Germinal center (tissue), 1 donor: ENCODE measurements around the gene SMARCB1.

Experiments
- DNase-seq: peaks from one replicate; pipeline ENCODE4 v3.0.0; 2012; ENCODE audit warnings: mixed read lengths, low spot score

SMARCB1 gene

DNA sequence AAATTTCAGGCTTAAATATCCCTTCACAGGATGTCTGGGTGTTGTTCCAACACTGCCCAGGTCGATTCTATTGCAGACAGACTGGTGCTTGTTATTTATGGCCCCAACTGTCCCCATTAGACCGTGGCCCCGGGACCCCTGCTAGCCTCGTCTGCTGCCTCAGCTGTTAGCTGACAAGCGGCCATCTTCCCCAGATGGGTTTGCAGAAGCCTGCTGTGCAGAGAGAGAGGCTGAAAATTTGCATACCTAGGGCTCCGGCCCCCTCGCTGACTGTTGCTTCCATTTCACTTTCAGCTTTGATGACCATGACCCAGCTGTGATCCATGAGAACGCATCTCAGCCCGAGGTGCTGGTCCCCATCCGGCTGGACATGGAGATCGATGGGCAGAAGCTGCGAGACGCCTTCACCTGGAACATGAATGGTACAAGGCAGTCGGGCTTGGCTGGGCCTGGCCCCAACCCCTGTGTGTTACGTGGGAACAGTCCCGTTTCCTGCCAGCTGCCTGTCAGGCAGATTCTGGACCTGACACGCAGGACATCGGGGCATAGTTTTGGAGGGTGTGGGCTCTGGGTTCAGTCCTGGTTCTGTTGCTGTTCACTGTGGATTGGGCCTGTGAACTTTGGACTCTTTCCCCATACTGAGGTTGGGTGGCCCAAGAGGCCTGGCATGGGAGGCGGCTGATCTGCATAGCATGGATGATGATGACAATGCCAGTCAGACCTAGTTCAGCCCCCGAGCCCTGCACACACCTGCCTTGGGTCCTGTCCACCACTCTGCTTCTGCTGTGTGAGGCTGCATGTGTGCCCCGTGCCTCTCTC is 16.4 kb downstream of the SMARCB1 start:
- DNase-seq = peak; percentile 44

DNA sequence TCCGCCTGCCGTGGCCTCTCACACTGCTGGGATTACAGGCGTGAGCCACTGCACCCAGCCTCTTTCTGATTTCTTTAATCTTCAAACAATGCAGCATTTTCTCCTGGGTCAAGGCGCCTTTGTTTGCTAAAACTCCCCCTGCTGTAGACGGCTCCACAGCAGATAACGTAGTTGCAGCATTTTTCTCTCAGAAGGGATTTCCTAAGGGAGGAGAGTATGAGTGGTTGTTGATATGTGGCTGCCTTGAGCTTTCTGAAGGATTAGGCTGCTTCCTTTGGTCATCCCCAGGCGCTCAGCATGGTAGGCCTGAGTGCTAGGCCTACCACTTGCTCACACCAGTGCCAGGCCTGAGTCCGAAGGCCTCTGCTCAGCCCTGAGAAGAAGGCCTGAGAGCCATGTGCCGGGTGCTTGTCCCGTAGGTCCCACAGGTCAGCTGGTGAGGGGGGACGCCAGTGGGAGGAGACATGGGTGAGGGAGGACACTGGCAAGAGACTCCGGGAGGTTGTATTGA is 18.1 kb downstream of the SMARCB1 start:
- no peak for DNase-seq

DNA sequence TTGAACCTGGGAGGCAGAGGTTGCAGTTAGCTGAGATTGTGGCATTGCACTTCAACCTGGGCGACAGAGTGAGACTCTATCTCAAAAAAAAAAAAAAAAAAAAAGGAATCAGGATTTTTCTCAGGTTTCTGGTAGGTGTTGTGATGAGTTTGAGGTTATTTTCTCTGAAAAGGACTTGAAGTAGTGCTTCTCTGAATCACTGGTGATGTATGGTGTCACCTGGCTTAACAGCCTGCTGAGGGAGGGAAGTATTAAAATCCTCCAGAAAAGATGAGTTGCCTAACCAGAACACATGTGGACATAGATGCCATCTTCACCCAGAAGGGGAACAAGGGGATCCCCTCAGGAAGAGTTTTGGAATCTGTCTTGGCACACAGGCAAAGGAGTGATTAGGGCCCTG is 20.1 kb downstream of the SMARCB1 start:
- no peak for DNase-seq

DNA sequence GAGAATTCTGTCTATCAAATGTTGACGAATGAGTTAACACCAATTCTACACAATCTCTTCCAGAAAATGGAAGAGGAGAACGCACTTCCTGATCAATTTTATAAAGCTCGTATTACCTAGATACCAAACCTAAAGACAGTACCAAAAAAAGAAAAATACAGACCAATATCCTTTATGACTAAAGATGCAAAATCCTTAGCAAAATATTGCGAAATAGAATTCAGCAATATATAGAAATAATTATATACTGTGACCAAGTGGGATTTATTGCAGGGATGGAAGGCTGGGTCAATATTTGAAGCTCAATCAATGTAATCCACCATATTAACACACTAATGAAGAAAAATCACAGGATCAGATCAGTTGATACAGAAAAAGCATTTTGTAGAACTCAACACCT is 25.6 kb downstream of the SMARCB1 start:
- no peak for DNase-seq

DNA sequence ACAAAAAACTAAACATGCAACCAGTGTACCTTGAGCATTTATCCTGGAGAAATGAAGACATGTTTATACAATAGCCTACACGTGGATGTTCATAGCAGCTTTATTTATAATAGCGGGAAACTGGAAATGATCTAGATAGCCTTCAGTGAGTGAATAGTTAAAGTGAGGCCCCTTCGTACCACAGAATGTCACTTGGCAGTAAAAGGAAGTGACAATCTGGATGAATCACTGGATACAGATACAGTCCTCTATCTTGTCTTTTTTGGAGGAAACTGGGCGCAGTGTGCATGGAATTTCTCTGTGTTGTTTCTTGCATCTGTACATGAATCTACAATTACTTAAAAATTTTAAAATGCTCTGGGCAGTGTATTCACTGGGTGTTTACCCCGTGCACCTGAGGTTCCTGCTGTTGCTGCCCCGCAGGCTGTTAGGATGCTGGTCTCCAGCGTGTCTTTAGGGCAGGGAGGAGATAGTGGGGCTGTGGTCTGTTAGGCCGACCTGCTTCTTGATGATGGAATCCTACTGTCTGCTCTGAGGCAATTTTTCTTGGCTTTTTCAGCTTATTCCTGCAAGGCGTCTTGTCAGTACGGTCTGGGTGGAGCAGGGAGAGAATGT is 28.9 kb downstream of the SMARCB1 start:
- no peak for DNase-seq

DNA sequence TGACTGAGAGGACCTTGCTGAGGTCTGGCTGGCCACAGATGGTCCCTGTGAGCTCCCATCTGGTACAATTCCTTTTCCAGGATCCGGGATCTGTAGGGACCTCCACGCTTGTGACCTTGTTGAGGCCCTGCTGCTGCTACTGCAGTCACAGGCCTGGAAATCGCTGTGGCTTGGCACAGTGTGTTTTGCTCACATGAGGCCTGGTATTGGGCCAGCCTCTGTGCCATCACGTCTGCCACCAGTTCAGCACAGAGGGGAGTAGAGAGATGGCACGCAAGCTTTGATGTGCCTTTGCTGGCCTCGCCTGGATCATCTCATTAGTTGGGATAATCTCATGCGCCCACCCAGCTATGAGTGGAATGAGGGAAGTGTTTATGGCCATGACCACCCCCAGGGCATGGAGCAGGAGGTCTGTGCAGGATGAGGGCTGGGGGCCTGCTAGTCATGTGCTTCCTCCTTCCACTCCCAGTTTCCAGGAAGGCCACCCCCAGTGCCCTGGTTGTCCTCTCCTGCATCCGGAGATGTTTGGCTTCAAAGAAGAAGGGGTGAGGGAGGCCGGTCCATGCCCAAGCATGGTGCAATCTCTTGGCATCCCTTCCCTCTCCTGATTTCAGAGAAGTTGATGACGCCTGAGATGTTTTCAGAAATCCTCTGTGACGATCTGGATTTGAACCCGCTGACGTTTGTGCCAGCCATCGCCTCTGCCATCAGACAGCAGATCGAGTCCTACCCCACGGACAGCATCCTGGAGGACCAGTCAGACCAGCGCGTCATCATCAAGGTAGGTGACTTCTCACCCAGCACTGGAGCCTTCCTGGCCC is 29.6 kb downstream of the SMARCB1 start:
- no peak for DNase-seq

DNA sequence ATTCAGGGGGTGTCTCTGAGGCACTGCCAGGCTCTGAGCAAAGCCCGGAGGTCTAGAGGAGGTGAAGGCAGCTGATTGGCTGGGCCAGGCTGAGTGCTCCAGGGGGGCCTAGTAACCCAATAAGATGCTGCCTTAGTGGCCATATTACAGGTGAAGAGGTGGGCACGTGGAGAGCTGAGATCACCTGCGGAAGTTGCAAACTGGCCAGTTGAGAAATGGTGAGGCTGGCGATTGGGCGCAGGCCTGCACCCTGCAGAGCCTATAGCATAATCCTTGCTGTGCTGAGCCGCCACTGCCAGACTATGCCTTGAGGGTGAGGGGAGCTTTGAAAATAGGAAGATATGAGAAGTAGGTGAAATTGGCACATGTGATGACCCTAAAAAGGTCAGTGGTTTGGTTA is 30.4 kb downstream of the SMARCB1 start:
- no peak for DNase-seq

DNA sequence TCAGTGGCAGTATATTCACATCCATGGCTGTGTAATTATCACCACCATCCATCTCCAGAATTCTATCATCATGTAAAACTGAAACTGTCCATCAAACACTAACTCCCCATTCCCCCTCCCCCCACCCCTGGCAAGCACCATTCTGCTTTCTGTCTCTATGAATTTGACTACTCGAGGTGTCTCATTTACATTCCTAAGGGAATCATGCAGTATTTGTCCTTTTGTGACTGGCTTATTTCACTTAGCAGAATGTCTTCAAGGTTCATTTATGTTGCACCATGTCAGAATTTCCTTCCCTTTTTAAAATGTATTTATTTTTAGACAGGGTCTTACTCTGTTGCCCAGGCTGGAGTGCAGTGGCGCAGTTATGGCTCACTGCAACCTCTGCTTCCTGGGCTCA is 31.8 kb downstream of the SMARCB1 start:
- DNase-seq = no peak

DNA sequence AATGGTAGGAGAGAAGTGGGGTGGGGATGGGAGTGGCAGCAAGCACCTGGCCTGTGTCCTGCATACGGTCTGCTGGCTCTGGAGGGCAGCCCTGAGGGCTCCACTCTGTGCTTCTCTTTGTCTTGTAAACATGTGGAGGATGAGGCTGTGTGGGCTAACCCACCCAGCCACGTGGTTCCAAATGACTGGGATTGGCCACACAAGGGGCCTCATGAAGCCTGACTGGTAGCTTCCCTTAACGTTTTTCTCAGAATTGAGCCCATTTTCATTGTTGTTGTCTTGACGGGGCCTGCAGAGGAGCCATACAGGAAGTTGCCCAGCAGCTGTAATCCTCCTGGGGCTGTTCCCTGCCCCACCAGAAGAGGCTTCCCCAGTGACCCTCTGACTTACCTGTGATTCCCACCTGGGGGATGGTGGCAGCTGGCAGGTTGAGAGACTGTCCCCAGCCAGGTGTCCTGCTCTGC is 34.0 kb downstream of the SMARCB1 start:
- peak; percentile 20 for DNase-seq

DNA sequence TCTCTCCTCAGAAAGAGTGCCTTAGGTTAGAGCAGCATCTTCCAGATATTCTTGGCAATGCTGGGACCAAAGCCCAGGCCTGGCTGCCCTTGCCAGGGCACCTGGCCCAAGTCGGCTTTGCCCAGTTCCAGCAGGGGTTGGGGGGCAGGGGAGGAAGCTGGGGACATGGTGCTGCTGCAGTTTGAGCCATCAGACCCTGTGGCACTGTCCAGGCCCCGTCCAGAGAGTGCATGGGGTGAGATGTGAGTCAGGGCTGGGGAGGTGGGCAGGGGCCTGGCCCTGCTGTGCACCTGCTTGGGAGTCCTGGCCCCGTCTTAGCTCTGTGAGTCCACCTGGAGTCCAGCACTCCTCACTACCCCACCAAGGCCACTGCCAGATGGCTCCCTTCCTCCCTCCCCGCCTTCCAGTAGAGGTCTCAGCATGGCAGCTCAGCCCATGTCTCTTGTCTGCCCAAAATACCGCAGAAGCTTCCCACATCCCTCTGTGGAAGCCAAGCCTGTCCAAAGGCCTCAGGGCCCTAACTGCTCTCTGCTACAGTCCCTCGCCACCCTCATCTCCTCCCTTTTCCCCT is 35.4 kb downstream of the SMARCB1 start:
- no peak for DNase-seq

DNA sequence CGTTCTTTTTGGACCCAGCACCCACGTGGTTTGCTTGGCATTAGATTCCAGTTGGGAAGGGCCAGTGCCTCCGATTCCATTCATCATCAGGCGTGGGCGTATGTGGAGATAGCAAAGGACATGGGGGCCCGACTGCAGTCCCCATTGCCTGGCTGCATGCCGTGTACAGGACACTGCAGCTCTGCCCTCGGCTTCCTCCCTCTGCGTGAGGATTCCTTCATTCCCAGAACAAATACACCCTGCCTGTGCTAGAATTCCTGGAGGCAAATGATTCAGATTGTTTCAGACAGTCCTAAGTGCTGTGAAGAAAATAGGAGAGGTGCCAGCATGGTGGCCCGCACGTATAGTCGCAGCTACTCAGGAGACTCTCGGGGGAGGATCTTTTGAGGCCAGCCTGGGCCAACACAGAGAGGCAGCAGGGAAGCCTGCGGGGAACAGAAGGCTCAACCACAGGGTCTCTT is 36.6 kb downstream of the SMARCB1 start:
- DNase-seq = no peak

DNA sequence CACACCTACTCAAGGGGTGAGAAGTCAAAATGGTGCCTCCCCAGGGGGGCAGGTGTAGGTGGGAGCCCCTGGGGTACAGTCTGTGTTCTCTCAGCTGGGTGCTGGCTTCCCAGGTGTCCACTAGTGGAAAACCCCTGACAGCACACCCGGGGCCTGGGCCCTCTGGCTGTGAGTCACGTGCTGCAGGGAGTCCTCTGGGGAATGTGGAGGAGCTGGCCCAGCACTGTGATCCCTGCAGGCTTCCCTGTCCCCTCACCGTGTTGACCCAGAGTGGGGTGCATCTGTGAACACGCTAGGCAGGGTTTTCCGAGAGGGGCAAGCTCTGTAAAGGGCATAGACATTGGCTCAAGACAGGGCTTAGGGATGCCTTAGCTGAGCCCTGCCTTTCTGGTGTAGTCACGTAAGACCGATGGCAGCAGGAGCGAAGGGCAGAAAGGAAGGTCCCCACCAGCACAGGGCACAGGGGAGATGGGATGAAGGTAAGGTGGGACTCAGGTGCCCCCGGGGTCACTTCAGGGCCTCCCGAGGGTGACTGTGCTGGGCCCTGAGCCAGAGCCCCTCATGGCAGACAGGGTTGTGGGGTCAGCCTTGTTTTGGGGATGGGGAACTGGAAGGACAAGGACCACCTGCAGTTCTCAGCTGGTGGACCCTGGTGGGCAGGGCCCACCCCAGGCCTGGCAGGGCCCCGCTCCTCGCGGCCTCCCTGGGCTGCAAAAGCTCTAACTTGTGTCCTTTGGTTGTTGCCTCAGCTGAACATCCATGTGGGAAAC is 37.9 kb downstream of the SMARCB1 start:
- DNase-seq = no peak

DNA sequence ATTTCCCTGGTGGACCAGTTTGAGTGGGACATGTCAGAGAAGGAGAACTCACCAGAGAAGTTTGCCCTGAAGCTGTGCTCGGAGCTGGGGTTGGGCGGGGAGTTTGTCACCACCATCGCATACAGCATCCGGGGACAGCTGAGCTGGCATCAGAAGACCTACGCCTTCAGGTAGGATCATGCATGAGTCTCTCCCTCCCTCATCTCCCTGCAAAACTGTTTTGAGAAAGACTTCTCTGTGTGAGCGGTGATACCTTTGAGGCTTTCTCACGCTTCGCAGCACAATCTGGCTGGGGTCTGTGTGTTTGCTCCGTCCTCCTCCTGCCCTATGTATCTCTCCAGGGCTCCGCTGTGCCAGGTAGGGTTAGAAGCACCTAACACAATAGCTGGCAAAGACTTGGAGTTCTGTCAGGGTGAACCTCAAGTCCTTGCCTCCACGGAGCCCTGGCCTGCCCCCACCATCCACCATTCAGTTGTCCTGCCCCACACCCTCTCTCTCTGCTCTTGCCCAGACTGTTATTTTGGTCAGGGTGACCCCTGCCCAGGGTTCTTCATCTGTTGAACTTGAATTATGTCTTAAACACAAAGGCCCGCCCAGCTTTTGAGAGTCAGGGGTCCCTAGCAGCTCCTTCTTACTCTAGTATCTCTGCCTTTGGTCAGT is 38.6 kb downstream of the SMARCB1 start:
- no peak for DNase-seq

DNA sequence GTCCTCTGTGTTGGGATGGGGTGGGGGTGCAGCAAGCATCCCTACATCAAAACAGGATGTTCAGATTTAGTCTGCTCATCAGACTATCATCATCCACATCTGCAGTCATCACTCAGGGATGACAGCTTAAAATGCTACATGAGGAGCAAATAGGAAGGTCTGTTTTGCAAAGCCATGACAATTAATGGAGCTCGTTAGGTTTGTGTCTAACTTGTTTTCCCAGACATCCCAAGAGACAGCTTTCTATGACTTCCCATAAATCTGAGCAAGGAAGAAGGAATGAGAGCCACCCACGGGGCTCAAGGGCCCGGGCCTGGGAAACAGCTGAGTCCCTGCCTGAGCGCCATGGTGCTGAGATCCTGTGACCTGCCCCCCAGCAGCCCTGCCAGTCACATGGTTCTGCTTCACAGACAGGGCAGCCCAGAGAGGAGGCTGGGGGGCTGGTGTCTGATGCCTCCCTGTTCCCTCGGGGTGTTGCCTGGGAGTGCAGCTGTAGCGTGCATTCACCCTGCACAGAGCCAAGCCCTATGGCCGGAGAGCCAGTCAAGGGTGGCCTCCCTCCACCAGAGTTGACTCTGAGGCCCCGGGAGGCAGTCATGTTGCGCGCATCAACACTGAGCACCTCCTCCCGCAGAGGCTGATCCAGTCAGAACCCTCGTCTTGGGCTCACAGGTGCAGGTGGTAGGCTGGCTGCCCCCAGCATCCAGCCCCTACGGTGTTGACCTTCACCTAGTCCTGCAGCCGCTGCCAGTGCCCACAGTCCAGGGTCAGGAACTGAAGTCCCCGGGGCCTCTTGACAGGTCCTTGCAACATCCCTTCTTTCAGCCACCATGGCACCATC is 40.0 kb downstream of the SMARCB1 start:
- no peak for DNase-seq

DNA sequence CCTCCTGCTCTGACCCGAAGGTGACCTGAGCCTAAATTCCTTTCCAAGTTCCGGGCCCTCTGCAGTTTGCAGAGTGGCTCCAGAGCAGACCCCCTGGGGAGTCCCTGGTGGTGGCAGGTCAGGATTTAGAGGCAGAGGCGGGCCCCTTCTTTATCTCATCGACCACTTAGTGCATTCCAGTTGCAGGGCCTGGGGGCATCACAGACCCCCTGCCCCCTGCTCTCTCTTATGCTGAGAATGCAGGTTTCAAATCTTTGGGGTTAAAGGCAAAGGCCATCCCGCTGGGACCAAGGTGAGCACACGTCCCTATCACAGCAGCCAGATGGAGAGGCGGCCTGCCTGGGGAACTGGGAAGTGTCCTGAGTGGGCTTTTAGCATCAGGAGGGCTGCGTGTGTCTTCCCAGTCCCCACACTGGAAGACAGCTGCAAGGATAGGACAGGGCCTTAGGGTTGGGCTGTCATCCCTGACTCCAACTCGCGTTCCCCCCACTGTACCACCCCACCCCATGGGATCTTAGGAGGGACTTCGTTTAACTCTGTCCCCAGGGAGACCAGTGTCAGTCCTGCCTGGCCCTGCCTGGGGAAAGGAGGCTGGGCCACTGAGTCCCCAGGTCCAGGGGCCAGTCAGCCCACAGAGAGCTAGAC is 40.7 kb downstream of the SMARCB1 start:
- no peak for DNase-seq

DNA sequence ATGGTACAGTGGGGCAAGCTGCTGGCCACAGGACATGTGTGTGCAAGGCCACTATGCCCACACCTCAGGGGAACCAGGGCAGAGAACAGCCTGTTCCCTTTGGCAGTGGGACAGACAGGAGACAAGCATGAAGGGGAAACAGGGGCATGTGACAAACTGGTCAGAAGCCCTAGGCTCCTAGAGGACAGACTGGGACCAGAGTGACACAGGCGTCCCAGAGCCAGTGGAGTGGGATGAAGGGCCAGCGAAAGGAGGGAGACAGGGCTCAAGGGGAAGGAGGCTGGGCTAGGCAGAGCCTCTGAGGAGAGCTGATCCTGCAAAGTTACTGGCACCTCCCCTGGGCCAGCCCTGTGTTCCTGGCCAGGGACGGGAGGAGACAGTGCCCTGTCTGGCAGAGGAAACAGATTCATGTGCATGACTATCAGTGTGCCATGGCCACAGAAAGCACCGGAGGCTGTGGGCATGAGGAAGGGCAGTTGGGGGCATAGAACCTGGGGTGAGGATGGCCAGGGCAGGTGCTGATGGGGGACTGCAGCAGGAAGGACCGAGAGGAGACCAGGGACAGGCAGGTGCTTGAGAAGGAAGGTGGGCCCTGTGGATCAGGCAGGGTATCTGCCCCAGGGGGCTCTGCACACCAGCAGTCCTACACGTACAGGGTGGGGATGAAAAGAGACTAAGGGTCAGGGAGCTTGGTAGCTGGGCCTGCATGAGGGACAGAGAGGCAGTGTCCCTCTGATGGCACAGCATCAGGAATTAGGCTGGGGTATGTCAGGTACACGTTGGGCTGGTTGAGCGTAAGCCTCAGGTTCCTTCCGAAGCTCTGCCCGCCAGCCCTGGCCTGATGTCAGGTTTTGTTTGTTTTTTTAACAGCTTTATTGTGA is 42.3 kb downstream of the SMARCB1 start:
- DNase-seq = no peak

DNA sequence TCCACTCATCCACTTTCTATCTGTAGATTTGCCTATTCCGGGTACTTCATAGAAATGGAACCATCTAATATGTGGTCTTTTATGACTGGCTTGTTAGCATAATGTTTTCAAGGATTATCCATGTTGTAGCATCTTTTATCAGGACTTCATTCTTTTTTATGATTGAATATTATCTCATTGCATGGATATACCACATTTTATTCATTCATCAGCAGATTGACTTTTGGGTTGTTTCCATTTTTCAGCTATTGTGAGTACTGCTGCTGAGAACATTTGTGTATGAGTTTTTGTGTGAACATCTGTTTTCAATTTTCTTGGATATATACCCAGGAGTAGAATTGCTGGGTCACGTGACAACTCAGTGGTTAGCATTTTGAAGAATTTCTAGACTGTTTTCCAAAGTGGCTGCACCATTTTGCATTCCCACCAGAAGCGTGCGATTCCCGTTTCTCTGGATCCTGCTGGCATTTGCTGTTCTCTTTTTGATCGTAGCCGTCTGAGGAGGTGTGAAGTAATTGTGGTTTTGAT is 43.1 kb downstream of the SMARCB1 start:
- DNase-seq = no peak

DNA sequence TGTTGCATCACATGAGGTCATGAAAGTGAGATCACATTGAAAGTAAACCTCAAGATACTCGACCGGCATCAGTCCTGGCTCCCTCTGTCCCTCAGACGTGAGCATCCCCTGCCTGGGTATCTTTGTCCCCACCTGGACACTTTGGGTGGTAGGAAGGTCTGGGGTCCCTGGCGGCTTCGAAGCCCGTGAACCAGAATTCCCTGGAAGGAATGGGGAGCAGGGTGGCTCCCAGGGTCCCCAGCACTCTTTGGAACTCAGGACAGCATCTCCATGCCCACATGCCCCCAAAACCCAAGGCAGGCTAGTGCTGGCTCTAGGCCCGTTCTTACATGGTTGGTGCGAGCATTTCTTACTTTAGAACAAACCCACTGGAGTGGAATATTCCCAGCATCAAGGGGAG is 44.5 kb downstream of the SMARCB1 start:
- no peak for DNase-seq
